Measurements from ENCODE around the gene PLCH2. TPM values are rescaled to one million over a fixed set of nuclear protein-coding genes. Genes with fewer than 3 reads are reported as not detected.

PLCH2 gene
- total and polyA plus RNA-seq, 11 donors = 0.04 to 1.0 (median 0.35) TPM; not detected in 4

- TF ChIP-seq, protein P1, sequence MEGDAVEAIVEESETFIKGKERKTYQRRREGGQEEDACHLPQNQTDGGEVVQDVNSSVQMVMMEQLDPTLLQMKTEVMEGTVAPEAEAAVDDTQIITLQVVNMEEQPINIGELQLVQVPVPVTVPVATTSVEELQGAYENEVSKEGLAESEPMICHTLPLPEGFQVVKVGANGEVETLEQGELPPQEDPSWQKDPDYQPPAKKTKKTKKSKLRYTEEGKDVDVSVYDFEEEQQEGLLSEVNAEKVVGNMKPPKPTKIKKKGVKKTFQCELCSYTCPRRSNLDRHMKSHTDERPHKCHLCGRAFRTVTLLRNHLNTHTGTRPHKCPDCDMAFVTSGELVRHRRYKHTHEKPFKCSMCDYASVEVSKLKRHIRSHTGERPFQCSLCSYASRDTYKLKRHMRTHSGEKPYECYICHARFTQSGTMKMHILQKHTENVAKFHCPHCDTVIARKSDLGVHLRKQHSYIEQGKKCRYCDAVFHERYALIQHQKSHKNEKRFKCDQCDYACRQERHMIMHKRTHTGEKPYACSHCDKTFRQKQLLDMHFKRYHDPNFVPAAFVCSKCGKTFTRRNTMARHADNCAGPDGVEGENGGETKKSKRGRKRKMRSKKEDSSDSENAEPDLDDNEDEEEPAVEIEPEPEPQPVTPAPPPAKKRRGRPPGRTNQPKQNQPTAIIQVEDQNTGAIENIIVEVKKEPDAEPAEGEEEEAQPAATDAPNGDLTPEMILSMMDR (IDR thresholded peaks at IDR 0.05) = no peak
- TF ChIP-seq POLR2A (IDR thresholded peaks at IDR 0.05) = no peak
- Histone ChIP-seq H3K4me3 (no peak overlapping the region), H3K27ac (no peak overlapping the region), H3K36me3 (no peaks in the 10 kb centered on the region), H3K9me3 (no peaks in the 10 kb centered on the region), H3K4me1 (peaks cover 0 to 15% (median 5%) of the 10 kb centered on the region in 12 donors), H3K27me3 (peaks cover 4 to 64% (median 22%) of the 10 kb centered on the region in 9 donors)
- WGBS, 4 donors = 66 to 74% (median 69%) methylated on average over 21 to 28 of the region's 28 CpGs
- no peak for DNase-seq
- no peak for ATAC-seq
- intact Hi-C loops (cut with DNase I) = no loop called here
Measured at GRCh38 chr1:2501041-2501819, 25.1 kb downstream of the PLCH2 start.

GRCh38 chr1:2501820-2502119, 25.7 kb downstream of the PLCH2 start:
- intact Hi-C loops (cut with DNase I) = no loop called here
- DNase-seq (no peak), ATAC-seq (no peak)
- Histone ChIP-seq H3K27ac (no peak overlapping the region), H3K4me1 (peaks cover 0 to 20% (median 5%) of the 10 kb centered on the region in 12 donors), H3K4me3 (no peak overlapping the region), H3K36me3 (no peaks in the 10 kb centered on the region), H3K27me3 (peaks cover 4 to 64% (median 22%) of the 10 kb centered on the region in 9 donors), H3K9me3 (no peaks in the 10 kb centered on the region)
- 45 to 74% (median 65%) methylated on average over 4 to 7 of the region's 7 CpGs; no CpG with 5 or more reads in 1 of the 4 donors for WGBS, 4 donors
- TF ChIP-seq, protein P1 (IDR thresholded peaks at IDR 0.05) = no peak
- no peak for TF ChIP-seq POLR2A (IDR thresholded peaks at IDR 0.05)

DNA sequence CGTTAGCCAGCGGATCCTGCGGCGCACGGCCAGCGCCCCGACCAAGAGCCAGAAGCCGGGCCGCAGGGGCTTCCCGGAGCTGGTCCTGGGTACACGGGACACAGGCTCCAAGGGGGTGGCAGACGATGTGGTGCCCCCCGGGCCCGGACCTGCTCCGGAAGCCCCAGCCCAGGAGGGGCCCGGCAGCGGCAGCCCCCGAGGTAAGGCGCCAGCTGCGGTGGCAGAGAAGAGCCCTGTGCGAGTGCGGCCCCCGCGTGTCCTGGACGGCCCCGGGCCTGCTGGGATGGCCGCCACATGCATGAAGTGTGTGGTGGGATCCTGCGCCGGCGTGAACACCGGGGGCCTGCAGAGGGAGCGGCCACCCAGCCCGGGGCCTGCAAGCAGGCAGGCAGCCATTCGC, 26.1 kb downstream of the PLCH2 start:
- ATAC-seq (no peak), DNase-seq (no peak)
- Histone ChIP-seq H3K27me3 (peaks cover 4 to 64% (median 22%) of the 10 kb centered on the region in 9 donors), H3K9me3 (no peaks in the 10 kb centered on the region), H3K36me3 (no peaks in the 10 kb centered on the region), H3K4me3 (no peak overlapping the region), H3K27ac (no peak overlapping the region), H3K4me1 (peaks cover 0 to 23% (median 6%) of the 10 kb centered on the region in 12 donors)
- intact Hi-C loops (cut with DNase I) = no loop called here
- WGBS, 4 donors = 83 to 89% (median 87%) methylated on average over 2 to 34 of the region's 34 CpGs
- TF ChIP-seq, protein P1 (IDR thresholded peaks at IDR 0.05) = no peak
- no peak for TF ChIP-seq POLR2A (IDR thresholded peaks at IDR 0.05)

- Histone ChIP-seq H3K27ac (no peak overlapping the region), H3K9me3 (no peaks in the 10 kb centered on the region), H3K36me3 (peaks cover 0 to 6% (median 2%) of the 10 kb centered on the region in 9 donors), H3K4me1 (peaks cover 0 to 23% (median 6%) of the 10 kb centered on the region in 12 donors), H3K27me3 (peaks cover 4 to 64% (median 22%) of the 10 kb centered on the region in 9 donors), H3K4me3 (no peak overlapping the region)
- TF ChIP-seq, protein P1 (IDR thresholded peaks at IDR 0.05) = no peak
- no peak for TF ChIP-seq POLR2A (IDR thresholded peaks at IDR 0.05)
- intact Hi-C loops (cut with DNase I) = no loop called here
- no peak for ATAC-seq
- DNase-seq = no peak
- WGBS, 4 donors = 69 to 81% (median 75%) methylated on average over 19 to 36 of the region's 36 CpGs
Measured at GRCh38 chr1:2502661-2503553, 26.8 kb downstream of the PLCH2 start.
